Renal cortex interstitium (tissue), 11 donors: ENCODE measurements around the gene SOHLH1. TPM values are rescaled to one million over a fixed set of nuclear protein-coding genes. Genes with fewer than 3 reads are reported as not detected.

Source experiments
- DNase-seq, 11 donors: peaks; one replicate each; pipeline ENCODE4 v3.0.0-alpha.2; 2013; ENCODE audit warnings: low read depth in 9 of 11, low spot score in 4 of 11; ENCODE audit errors: extremely low read depth in 1 of 11
- polyA plus RNA-seq, 3 donors: library from polyadenylated mRNA; unstranded; fragments of 120-200 nt; gene quantifications; one replicate each; pipeline ENCODE4 v1.2.1, GENCODE V29; 2013; ENCODE audit not compliant: insufficient read length in 3 of 3

The SOHLH1 gene
- polyA plus RNA-seq, 3 donors, result not detected

- DNase-seq, result no peak
Measured at GRCh38 chr9:135734616-135735144, 35.4 kb upstream of the SOHLH1 start.

- DNase-seq, result no peak
Measured at GRCh38 chr9:135732569-135733257, 33.4 kb upstream of the SOHLH1 start.

- DNase-seq, result no peak
Measured at GRCh38 chr9:135731454-135731853, 32.2 kb upstream of the SOHLH1 start.

- DNase-seq, result no peak
Measured at GRCh38 chr9:135729480-135729879, 30.2 kb upstream of the SOHLH1 start.

- DNase-seq, result no peak
Measured at GRCh38 chr9:135728436-135729110, 29.3 kb upstream of the SOHLH1 start.

DNA sequence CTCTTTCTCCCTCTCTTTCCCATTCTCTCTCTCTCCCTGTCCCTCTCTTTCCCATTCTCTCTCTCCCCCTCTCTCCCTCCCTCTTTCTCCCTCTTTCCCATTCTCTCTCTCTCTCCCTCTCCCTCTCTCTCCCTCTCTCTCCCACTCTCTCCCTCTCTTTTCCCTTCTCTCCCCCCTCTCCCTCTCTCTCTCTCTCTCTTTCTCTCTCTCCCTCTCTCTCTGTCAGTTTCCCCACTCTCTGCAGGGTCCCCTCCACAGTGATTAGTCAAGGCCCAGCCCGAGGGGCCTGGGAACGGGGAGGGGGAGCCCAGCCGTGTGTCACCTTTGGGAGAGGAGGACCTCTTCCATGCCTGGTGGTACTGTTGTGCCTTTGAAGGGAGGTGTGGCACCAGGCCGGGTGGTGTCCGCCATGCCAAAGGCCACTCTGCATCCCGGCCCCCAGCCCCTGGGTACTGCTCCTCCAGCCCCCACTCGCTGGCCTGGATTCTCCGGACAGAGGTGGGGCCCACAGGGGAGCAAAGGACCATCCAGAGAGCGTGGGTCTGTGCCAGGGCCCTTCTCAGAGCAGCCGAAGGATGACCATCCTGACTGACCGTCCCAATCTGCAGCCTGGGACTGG, 28.1 kb upstream of the SOHLH1 start:
- no peak for DNase-seq

DNA sequence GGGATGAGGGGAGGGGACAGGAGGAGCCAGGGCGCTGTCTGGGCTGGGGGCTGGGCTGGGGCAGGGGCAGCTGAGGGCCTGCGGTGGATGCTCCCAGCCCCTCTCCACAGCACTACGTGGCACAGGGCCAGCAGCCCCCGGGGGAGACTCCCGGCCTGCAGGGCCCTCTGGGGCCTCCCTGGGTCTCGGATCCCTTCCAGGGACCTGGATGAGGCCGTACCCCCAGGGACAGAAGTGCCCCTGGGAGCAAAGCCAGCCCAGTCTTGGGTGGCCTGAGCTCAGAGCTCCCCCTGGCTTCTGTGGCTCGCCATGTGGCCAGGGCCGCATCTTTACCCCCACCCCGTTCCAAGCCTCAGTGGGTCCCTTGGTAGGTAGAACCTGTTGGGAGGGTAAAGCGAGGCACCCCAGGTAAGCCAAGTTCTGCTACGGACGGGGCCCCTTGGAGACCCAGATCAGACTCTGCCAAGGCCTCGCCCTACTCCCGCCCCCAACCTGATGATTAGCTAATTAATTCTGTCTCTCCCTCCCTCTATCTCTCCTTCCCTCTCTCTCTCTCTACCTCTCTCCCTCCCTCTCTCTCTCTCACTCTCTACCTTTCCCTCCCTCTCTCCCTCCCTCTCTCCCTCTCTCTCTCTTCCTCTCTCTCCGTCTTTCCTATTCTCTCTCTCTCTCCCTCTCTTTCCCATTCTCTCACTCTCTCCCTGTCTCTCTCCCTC, 27.0 kb upstream of the SOHLH1 start:
- DNase-seq, result no peak

DNA sequence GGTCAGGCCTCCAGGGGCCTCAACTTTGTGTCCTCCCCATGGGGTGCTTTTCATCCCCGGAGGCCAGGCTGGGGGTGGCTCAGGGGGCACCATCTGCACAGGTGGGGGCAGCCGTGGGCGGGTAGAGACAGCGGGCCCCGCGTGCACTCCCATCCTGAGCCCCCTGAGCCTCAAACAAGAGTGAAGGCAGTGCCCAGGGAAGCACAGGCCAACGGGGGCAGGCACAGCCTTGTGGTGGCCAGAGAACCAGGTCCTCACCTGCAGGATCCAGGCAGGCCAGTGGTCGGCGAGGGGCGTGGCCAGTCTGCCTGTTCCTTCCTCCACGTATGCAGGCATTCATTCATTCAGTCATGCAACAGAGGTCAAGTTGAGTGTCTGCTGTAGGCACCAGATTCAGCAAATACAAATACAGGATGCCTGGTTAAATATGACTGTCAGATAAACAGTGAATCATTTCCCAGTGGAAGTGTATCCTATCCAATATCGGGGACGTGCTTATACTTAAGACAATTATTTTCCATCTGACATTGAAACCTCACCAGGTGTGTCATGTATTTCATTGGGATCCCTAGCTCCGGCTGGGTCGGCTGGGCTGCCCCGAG, 25.0 kb upstream of the SOHLH1 start:
- DNase-seq, result no peak

DNA sequence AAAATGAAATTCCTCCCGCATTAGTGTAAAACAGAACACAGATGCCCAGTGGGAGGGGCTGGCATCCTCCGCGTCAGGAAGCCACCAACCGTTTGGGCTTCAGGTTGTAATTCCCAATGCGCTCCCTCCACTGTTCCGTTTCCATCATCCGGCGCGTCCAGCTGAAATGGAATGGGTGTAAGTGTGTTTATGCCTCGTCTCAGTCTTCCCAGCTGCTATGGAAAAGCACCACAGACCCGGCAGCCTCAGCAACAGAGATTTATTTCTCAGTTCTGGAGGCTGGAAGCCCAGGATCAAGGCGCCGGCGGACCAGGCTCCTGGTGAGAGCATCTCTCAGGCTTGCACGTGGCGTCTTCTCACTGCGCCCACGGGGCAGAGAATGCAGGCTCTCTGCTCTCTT, 23.1 kb upstream of the SOHLH1 start:
- no peak for DNase-seq

DNA sequence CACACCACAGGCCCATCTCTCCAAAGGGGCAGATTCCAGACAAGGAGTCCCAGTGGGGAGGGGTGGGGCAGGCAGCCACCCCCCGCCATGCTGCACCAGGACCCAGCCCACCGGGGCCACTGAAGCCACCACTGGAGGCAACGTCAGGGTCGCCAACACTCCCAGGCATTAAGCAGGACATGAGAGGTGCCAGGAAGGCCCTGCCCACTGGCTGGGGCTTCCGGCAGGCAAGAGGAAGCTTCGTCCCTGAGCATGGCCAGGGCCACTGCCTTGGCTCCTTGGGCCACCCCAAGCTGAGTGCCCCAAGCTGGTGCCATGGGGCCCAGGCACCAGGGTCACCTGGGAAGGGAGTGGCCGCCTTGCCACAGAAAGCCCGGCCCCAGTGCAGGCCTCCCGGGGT, 20.2 kb upstream of the SOHLH1 start:
- DNase-seq, result no peak

GRCh38 chr9:135718616-135719015, 19.3 kb upstream of the SOHLH1 start:
- peak in 1 of 11 donors; percentile 27 for DNase-seq

DNA sequence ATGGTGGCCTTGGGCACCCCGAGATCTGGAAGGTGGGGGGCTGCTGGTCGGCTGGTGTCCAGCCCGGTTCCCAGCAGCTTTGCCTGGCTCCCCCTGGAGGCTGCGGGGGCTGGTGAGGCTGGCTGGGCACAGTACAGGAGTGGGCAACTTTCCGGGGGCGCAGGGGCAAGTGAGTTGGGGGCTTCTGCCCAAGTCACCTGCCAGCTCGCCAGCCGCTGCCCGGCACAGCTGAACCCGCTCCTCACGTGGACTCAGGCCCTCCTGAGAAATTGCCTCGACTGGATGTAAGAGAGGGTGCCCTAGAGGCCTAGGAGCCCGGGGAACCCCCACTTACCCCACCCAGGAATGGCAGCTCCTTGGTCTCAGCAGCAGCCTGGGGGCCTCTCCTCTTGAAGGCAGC, 18.1 kb upstream of the SOHLH1 start:
- no peak for DNase-seq

- DNase-seq, result no peak
Measured at GRCh38 chr9:135716045-135716444, 16.8 kb upstream of the SOHLH1 start.

GRCh38 chr9:135715056-135715595, 15.8 kb upstream of the SOHLH1 start:
- no peak for DNase-seq

- DNase-seq, result peak in 6 of 11 donors; percentile 13 to 51 (median 28)
Measured at GRCh38 chr9:135714242-135715055, 15.2 kb upstream of the SOHLH1 start.

DNA sequence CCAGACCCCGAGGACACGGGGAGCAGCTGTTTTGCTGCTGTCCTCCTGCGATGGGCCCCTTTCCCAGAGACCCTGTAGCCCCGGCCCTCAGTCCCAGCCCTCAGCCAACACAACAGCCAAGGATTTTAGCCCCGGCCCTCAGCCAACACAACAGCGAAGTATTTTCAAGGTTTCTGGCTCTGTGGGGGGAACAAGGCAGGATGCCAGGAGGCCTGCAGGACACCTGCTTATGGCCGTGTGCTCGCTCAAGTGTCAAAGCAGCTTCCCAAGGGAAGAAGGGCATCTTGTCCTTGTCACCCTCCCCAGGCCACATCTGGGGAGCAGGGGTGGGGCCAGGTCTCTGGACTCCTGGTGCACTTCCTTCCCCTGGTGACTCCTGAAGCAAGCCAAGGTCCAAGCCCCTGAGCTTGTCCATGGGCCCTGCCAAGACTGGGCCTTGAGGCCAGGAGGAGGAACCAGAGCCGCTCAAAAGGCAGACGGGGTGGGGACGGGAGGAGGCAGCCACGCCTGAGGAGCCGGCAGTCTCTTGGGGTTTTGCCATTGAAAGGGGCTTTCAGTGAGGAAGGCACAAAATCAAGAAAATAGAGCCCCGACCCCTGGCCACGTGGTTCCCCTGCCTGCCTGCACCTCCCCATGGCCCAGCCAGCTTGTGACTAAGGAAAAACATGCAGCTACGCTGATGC, 13.5 kb upstream of the SOHLH1 start:
- DNase-seq, result no peak

GRCh38 chr9:135711881-135712280, 12.6 kb upstream of the SOHLH1 start:
- no peak for DNase-seq

GRCh38 chr9:135711391-135711790, 12.1 kb upstream of the SOHLH1 start:
- no peak for DNase-seq
